Renal pelvis (tissue), 4 donors: Measurements from ENCODE around the gene CEP70. TPM values are rescaled to one million over a fixed set of nuclear protein-coding genes. Genes with fewer than 3 reads are reported as not detected.
"Not testable (repeated sequence)": the region's sequence is repeated elsewhere in the genome, so short reads cannot be mapped to it uniquely, and the experiment has no call there.

Experiments
- DNase-seq: peaks from one replicate; pipeline ENCODE4 v3.0.0-alpha.2; 2013
- polyA plus RNA-seq, 3 donors: library from polyadenylated mRNA; unstranded; fragments of 120-200 nt; gene quantifications; one replicate each; pipeline ENCODE4 v1.2.1, GENCODE V29; 2013; ENCODE audit not compliant: insufficient read length in 3 of 3

CEP70 gene
- polyA plus RNA-seq, 3 donors, result 35.4 to 39.3 (median 37.4) TPM

DNA sequence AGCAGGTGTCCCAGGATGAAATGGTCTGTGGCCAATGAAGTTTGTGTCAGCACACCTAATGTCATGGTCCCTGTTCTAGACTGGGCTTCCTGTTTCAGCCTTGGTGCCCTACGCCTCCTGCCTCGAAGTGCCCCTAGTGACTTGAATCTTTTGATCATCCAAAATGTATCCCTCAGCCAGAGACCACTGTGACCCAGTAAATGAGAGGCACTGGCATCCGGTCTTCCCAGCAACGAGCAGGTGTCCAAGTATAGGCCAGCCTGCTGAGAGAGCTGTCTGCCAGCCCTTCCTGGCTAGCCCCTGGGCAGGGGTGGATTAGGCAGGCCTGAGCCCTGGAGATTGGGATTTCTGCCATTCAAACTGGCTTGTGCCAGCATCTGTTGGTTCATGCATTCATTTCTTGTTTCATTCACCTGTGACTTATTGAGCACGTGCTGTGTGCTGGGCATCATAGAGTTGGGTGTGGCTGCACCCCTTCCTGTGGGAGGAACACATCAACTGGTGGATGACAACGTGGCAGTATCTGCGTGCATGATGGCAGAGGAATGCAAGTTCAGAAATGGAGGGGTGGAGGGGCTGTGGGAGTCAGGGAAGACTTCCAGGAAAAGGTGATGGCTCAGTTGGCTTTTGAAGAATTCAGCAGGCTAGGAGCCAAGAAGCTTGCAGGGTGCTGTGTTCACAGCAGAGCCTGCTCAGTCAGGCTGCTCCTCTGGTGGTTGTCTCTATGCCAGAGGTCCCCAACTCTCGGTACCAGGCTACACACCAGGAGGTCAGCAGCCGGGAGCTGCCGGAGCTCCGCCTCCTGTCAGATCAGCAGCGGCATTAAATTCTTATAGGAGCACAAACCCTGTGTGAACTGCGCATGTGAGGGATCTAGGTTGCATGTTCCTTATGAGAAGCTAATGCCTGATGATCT is 138.0 kb downstream of the CEP70 start:
- DNase-seq, result no peak

DNA sequence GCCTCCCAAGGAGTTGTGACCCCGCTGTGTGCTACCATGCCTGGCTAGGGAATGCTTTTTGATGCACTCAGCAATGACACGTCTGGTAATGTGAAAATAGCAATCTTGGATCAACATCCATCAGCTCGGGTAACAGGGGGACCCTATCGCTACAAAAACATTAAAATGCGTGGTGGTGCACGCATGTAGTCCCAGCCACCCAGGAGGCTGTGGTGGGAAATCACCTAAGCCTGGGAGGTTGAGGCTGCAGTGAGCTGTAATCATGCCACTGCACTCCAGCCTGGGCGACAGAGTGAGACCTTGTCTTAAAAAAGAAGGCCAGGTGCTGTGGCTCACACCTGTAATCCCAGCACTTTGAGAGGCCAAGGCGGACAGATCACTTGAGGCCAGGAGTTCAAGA is 140.1 kb downstream of the CEP70 start:
- DNase-seq, result not testable (repeated sequence)

DNA sequence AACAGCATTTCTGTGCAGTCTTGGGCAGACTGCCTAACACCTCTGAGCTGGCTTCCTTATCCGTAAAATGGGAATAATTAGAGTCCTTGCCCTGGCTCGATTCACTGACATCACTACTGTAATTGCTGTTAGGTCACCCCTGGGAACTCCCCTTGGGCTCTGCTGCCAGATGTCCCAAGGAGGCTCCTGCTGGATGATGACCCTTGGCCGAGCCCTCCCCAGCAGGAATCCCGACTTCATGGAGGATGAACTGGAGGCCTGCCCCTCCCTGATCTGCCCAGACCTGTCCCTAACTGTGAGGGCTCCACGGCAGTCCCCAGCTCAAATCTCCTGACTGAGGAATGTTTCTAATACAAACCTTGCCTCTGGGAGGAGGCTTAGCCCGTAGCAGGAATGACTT is 141.6 kb downstream of the CEP70 start:
- no peak for DNase-seq

DNA sequence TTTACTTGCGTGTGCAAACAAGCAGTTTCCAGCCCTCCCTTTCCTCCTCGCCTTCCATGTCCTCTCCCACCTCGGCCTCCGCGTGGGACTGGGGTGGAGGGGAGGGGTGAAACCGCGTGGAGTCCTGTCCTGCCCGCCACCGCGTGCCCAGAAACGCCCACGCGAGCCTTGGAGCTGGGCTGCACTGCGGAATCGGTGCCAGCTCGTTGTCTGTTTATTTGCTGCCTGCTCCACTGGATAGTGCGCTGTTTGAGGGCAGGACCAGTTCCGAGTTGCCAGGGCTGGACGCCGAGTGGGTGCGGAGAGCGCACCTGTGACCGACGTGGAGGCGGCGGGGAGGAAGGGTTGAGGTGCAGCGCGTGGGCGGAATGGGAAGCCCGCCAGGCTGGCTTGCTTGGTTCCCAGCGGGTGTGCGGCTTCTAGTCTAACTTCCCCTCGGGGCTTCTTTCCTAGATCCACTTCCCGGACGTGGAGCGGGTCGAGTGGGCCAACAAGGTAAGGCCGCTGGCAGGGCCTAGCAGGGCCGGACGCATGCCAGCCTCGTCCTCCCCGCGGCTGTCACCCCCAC is 142.4 kb downstream of the CEP70 start:
- DNase-seq, result no peak

DNA sequence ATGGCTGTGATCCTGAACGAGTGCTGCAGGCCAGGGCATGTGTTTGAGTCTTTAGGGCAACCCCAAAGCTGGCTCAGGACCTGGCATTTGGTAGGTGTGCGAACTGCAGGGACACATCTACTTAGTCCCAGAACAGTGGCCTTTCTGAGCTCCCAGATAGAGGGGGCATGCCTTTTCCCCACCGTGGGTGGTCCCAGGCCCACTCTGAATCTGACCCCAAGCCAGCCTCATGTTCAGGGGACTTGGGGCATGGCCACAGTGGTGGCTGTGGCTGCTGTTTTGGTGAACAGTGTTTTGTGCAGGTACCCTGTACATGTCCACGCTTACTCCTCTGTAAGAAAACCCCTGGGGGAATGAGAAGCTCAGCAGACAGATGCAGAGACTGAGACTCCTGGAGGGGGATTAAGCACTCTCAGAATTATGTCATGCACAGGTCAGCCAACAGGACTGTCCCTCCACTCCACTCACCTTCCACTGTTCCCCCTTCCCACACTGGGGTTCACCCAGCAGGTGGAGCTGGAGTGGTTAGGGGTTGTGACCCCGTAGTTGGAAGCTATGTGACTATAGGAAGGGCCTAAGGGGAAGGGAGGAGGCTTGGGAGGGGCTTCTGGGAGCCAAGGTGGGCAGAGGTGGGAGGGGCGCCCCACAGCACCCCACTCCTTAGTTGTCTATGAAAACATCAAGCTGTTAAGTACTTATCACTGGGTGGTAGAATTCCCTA is 143.2 kb downstream of the CEP70 start:
- DNase-seq, result no peak

DNA sequence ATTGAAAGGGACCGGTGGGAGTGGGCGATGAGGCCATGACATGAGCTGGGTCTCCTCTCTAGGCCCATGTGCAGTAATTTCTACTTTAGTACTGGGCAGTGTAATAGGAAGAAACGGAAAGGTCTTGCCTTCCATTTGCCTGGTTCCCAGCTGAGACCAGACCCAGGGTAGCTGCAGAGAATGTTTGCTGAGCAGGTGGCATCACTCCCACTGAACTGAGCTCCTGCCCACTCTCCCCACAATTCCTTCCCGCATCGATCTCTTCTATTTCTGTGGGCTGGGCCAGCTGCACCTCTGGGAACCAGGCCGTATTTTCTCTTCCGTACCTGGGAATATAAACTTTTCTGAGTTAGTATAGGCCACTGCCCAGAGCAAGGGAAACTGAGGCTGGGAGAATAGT is 143.9 kb downstream of the CEP70 start:
- no peak for DNase-seq

DNA sequence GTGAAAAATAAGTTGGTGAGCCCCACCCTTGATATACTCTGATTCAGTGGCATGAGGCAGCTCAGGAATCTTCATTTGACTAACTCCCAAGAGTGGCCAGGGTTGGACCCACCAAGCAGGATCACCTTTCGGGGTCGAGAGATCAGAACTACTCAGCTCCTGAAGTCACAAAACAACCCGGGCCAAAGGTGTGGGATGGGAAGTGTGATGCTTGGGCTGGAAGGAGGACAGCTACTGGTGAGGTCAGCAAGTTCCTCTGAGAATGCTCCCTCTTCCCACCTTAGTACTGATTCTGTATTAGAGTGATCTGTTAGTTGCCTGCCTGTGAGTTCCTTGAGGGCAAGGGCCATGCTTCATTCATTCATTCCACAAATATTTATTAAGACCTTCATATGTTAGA is 144.6 kb downstream of the CEP70 start:
- DNase-seq, result no peak

DNA sequence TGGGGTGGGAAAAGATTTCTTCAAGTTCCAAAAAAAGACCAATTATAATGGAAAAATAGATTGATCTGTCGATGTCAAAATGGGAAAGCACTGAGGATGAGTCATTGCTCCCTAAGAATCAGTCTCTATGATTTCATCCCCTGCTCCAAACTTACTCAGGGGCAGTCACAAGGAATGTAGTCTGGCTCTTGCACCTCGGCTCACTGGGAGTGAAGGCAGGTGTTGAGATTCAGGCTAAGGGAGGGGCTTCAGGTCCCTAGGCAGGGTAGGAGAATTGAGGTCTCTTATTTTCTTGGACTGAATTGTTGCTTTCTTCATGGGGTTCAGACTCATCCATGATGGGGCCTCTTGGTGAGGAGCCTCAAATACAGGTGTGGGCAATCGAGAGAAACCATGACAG is 145.4 kb downstream of the CEP70 start:
- DNase-seq, result no peak

DNA sequence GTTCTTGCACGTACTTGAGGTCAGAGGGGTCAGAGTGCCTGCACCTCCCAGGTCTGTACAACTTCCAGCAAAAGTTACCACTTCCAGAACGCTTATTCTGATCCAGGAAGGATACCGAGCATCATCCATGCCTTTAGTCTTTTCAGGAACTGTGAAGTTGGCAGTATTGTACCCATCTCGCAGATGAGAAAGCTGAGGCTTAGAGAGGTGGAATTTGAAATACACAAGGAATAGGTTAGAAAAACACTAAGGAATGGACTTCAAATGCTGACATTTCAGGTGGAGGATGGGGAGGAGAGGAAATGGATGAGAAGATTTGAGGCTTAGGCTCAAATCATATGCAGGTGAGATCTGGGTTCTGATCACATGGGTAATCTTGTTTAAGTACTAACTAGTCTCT is 148.4 kb downstream of the CEP70 start:
- no peak for DNase-seq

DNA sequence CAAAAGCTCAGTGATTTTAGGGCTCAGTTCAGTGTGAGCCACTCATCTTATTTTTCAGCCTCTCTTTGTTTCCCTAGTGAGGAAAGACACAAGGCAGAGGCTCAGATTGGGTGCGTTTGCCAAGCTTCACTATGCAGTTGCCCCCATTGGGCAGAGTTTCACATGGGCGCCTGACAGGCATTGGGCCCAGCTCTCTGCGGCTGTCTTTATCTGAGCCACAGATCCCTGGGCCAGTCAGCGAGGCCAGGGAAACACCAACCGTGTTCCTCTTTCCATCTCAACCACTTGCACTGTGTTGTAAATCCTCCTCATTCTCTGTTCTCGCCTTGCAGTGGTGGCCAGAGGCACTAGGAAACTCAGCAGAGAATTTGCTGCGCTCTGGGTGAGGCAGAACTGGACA is 148.8 kb downstream of the CEP70 start:
- no peak for DNase-seq

Other genes with a start within 250 kb of the CEP70 start
- gene MRAS, start 245.7 kb downstream of the CEP70 start, polyA plus RNA-seq, result 10 to 100 TPM; 28.7 to 31.7 (median 30.8) TPM
- 1 to 10 TPM; 1.6 to 2.5 (median 2.5) TPM for gene ESYT3, start 159.6 kb downstream of the CEP70 start, polyA plus RNA-seq
- 10 to 100 TPM; 26.6 to 31.4 (median 28.9) TPM for gene FAIM, start 14.5 kb upstream of the CEP70 start, polyA plus RNA-seq
- 10 to 100 TPM; 25.2 to 37.3 (median 29.4) TPM for gene PIK3CB, start 240.7 kb upstream of the CEP70 start, polyA plus RNA-seq